Activated T-cell treated with anti-CD3 and anti-CD28 coated beads for 1 hour (primary cell): ENCODE measurements around the gene C6orf89.
A peak's percentile ranks its signal among the peaks of the same experiment; 100 is the strongest.
"Not testable (repeated sequence)": the region's sequence is repeated elsewhere in the genome, so short reads cannot be mapped to it uniquely, and the experiment has no call there.

ENCODE experiments used
- DNase-seq: peaks from one replicate; pipeline ENCODE4 v3.0.0-alpha.2; 2020; ENCODE audit warnings: low read depth

The C6orf89 gene

DNA sequence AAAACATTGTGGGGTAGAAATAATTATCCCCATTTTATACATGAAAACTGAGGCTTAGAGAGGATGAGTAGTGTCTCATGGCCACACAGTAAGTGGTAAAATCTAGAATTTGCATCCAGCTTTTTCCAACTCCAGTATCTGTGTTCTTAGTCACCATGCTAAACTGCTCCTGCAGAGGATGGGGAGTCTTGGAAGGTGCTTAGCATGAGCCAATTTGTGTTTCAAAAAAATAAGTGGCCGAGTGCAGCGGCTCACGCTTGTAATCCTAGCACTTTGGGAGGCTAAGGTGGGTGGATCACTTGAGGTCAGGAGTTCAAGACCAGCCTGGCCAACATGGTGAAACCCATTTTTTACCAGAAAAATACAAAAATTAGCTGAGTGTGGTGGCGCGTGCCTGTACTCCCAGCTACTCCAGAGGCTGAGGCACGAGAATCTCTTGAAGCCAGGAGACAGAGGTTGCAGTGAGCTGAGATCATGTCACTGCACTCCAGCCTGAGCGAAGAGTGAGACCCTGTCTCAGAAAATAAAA, 2.4 kb downstream of the C6orf89 start:
- DNase-seq, result no peak

DNA sequence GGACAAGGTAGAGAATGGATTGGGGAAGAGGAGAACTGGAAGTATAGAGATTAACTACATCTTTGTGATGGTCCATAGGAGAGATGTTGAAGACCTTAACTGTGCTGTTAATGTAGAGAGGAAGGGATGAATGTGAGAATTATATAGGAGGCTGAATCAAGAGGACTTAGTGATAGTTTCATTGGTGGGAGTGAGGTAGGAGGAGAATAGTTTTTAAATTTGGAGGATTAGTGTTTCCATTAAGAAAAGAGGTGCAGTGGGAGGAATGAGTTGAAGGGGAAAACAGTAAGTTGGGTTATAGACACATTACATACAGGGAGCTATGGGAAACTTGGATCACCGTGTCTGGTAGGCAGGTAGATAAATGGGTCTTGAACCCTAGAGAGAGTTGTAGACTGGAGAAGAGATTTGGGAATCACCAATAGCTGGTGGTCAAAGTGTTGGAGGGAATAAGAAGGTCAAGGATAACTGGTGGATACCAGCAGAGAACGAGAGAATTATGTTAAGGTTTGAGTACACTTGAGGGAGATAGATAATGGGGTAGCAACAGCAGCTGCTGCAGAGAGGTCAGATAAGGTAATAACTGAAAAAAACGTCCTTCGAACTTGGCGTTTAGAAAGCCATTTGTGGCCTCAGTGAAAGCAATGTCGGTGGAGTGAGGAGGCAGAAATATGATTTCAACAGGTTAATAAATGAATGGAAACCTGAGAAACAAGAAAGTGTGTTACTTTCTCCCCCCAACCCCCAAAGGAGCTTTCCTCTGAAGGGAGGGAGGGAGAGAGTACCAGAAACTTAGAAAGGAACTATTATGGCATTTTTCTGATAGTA, 3.1 kb downstream of the C6orf89 start:
- no peak for DNase-seq

DNA sequence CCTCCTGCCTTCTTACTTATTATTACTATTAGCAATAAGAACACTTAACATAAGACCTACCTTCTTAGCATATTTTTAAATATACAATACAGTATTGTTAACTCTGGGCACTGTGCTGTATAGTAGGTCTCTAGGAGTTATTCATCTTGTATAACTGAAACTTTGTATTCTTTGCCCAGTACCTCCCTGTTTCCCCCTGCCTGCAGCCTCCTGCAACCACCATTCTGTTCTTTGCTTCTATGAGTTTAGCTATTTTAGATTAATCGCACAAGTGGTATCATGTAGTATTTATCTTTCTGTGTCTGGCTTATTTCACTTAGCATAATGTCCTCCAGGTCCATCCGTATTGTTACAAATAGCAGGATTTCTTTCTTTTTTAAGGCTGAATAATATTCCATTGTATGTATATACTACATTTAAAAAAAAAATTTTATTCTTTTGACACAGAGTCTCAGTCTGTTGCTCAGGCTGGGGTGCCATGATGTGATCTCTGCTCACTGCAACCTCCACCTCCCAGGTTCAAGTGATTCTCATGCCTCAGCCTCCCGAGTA, 4.4 kb downstream of the C6orf89 start:
- no peak for DNase-seq

DNA sequence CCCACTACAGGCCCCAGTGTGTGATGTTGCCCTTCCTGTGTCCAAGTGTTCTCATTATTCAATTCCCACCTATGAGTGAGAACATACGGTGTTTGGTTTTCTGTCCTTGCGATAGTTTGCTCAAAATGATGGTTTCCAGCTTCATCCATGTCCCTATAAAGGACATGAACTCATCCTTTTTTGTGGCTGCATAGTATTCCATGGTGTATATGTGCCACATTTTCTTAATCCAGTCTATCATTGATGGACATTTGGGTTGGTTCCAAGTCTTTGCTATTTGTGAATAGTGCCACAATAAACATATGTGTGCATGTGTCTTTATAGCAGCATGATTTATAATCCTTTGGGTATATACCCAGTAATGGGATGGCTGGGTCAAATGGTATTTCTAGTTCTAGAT, 5.4 kb downstream of the C6orf89 start:
- DNase-seq, result not testable (repeated sequence)

DNA sequence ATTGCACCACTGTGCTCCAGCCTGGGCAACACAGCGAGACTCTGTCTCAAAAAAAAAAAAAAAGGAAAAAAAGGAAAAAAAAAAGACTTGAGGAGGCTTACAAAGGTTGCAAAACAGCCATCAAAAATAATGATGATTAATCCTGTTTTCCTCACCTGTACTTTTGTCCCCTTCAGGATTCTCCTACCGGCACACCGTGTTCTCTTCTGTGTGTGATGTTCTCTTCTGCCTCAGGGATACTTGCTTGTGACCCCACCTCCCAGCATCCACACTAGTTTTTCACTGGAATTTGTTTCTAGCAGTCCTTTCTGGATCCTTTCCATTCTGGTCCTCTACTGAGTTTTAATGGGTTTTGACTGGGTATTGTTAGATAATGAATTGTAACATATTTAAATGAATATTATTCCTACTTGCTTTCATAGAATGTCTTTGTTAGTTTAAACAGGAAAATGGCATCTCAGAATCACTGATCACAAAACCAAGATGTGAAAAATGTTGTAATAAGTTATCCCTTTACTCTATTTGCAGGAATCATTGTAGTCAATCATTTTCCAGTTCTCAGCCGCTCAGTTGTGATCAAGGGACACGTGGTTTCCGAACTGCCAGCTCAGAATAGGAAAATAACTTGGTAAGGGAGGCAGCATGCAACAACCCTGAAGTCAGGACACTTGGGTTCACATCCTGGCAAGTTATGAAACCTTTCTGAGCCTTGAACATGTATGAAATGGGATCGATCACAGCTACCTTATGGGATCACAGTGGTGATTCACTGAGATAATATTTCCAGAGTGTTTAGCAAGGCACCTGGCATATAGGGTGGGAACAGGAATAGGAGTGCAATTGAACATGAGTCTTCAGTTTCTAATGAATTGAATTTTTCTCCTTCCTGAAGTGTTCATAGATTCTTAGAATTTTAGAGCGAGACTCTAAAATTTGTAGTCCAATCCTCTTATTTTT, 8.5 kb downstream of the C6orf89 start:
- no peak for DNase-seq

DNA sequence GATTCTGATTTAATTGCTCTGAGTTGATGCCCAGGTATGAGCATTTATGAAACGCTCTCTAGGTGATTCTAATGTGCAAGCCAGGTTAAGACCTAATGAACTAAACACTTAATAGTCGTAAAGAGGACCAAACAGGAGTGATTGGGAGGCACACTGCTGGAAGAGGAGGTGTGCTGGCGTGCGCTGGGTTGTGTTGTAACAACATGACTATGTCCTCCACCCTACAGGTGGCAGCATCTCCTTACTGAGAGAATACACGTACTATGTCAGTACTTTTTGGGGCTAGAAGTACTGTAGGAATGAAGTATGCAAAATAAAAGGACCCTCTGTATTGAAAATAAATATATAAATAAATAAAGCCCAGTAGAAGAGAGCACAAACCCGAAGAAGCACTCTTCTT, 11.9 kb downstream of the C6orf89 start:
- DNase-seq, result no peak

DNA sequence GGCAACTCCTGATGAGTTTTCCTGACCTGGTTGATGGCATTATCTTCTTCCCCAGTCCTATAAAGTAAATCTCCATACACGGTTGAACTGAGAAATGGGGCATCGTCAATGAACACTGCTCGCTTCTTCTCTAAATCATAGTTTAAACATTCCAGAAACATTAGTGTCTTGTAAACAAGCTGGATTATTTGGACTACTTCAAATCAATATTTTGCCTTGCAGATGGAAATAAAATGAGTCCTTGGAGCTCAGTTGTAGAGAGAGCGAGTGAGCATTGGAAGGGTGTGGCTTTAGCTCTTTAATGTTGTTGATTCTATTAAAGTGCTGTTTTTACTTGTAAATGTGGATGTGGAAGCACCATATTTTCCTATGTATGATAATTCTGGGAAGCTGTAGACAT, 18.4 kb downstream of the C6orf89 start:
- no peak for DNase-seq

DNA sequence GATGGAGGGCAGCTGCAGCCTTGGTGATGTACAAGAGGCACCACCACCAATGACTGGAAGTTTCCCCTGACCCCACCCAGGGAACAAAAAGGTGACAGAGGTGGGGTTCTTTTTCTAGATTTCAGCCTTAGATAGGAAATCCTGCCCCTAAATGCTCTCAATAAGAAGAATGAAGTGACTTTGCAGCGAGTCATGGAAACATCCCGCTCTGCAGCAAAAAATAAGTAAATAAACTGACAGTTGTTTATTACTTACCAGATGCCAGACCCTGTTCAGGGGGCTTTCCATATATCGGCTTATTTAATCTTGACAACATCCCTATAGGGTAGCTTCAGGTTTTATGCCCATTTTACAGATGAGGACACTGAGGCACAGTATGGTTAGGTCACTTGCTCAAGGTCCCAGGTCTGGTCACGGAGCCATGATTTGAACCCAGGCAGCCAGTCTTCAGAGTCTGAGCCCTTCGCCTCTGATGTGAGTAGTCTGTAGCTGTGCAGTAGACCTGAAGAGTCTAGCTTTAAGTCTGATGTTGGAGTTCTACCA, 19.2 kb downstream of the C6orf89 start:
- DNase-seq, result no peak

DNA sequence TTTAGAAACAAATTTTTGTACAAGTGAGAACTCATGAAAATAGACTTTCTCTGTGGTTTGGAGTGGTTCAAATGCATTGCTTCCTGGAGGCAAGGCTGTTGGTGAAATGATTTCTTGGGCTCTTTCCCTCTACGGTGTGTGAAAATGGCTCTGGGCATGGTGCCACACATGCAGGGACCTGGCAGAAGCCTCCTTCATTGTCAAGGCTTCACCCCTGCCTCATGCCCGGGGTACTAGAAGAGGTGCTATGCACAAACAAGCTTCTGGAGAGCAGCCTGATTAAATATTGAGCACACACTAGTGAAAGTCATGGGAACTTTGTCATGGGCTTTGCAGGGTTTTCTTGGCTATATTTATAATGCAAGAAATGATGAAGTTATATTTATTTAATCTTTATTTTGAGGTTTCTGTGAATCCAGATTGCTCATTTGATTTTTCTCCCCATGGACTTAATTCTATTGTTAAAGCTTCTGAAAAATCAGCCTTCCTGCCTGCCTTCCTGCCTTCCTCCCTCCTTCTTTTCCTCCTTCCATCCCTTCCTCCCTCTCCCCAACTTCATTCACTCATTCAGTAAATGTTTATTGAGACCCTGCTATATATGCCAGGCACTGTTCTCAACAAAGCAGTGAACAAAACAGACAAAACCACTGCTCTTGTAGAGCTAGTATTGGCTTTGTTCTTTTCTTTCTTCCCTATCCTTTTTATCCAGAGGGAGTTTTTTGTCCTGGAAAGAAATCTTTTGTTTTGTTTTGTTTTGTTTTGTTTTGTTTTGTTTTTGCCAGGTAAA, 21.0 kb downstream of the C6orf89 start:
- DNase-seq, result no peak

DNA sequence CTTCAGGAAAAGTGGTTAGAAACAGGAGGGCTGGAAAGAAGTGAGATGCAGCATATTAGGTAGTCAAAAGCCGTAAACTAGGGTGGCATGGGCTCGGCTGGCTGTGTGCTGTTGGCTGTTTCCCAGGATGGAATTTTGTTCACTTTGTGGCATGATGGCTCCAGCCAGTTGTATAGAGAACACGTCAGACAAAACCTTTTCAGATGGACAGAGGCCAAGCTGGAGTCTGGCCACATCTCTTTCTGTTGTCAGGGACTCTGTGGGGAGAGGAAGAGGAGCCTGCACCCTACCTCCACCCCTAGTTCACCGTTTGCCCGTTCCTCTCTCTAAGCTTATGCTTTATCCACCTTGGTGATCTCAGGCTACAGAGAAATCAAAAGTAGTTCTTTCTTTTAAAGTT, 22.0 kb downstream of the C6orf89 start:
- no peak for DNase-seq

DNA sequence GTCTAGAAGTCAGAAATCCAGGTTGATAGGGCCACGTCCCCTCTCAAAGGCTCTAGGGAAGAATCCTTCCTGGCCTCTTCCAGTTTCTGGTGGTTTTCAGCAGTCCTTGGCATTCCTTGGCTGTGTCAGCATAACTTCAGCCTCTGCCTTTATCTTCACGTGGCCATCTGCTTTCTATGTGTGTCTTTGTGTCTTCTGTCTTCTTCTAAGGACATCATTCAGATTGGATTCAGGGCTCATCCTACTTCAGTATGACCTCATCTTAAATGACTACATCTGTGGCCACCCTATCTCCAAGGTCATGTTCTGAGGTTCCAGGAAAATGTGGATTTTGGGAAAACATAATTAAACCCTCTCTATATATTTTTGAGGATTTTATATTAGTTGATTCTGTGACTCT, 23.0 kb downstream of the C6orf89 start:
- DNase-seq, result no peak

DNA sequence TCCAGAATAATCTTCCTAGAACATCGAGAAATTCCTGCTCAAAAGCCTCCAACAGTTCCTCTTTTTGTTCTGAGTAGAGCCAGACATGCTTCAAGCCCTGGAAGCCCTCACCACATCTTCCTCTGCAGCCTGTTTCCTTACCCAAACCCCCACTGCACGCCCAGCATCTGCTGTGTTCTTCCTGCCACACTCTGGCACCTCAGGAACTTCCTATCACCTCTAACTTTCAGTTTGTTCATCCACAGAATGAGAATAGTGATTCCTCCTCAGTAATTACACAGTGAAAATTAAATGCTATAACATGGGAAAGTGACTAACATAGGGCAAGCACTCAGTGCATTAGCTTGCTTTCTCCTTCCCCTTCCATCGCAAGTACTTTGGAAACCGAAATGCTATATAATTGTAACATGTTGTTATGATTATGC, 26.3 kb downstream of the C6orf89 start:
- DNase-seq, result no peak

DNA sequence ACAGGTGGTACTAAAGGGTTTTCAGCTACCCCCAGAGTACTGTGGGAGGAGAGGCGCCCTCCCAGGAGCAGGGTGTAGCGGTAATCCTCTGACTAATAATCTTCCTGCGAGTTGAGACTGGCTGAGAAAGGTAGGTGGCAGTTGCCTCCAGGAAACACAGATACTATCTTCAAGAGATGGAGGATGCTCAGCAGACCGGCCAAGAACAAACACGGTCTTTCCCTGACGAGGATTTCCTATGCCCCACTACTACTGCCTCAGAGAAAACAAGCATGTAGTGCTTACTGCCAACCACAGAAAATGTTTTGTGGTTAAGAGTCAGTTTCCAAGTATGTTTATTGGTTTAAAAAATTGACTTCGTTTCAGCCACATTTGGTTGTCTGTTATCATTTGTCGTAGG, 26.8 kb downstream of the C6orf89 start:
- peak; percentile 26 for DNase-seq

DNA sequence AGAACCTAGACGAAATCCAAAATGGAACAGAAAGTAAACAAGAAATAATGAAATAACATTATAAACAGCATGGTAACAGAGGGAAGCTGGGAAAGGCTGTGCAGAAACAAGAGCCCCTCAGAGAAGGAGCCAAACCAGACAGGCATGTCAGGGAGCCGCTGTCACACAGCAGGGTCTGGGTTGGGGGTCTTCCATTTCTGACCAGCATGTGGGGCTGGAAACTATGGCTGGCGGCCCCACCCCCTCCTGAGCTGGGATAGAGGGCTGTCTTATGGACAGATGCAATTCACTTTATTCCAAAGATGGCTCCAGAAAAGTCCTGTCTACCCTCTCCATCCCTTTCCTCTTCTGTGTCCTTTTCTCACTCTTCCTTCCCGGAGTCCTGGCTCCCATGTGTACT, 27.3 kb downstream of the C6orf89 start:
- no peak for DNase-seq

DNA sequence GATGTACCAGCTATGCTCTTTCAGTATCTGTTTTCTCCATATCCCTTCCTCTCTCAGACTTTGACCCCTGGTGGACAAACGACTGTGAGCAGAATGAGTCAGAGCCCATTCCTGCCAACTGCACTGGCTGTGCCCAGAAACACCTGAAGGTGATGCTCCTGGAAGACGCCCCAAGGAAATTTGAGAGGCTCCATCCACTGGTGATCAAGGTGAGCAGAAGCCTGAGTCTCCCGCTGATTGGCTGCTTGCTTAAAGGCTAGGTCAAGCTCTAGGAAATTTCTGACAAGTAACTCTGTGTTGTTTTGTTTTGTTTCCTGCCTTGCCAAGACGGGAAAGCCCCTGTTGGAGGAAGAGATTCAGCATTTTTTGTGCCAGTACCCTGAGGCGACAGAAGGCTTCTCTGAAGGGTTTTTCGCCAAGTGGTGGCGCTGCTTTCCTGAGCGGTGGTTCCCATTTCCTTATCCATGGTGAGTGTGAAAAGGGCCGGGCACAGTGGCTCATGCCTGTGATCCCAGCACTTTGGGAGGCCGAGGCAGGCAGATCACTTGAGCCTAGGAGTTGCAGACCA, 28.6 kb downstream of the C6orf89 start:
- no peak for DNase-seq

DNA sequence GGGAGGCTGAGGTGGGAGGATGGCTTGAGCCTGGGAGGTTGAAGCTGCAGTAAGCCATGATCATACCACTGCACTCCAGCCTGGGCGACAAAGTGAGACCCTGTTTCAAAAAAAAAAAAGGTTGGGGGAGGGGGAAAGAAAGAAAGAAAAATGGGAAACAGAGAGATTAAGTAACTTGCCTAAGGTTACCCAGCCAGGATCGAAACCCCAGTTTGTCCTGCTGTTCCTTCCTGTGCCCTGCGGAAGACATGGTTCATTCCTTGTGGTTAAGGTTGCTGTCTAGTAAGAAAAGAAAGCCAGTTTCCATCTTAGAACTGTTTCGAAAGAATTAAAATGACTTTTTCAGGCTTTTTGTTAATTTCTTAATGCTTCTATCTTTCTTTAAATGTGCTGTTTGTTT, 29.8 kb downstream of the C6orf89 start:
- DNase-seq, result no peak

DNA sequence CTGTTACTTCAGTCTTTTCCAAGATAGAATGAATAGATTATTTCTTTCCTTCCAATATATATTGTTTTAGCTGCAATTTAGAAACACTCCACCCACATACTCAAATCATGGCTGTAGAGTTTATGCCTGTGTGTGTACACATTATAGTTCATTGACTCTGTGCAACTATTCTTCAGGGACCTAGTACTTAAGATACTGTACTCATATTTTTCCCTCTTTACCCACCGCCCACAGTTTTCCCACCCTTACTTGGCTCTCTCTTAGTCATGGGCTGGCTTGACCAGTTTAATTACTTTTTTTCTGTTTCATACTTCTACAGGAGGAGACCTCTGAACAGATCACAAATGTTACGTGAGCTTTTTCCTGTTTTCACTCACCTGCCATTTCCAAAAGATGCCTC, 30.4 kb downstream of the C6orf89 start:
- DNase-seq, result no peak

DNA sequence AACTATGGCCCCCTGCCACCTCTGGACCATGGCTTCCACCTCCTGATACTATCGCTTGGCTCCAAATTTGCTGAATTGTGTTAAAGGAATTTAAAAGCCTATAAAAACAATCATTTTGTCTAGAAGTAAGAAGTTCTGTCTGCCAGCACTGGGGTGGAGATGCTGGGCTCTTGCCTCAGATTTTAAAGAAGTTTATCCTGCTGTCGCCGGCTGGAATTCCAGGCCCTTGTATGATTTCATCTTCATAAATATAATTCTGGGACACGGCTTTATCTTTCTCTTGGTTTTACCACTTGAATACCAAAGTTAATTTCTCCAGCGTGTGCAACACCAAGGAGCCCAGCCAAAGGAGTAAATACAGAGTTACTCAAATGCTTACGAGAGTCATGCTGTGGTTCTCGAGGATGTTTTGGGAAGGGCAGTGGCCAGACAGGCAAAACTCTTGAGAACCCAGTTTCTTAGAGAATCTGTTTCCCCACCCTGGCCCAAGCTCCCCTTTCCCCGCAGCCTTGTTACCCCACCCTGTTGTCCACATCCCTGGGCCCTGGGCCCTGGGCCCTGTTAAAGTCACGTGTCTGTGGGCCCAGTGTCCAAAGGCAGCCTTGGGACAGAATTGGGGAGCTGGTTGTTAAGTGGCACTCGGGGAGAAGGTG, 31.9 kb downstream of the C6orf89 start:
- no peak for DNase-seq

DNA sequence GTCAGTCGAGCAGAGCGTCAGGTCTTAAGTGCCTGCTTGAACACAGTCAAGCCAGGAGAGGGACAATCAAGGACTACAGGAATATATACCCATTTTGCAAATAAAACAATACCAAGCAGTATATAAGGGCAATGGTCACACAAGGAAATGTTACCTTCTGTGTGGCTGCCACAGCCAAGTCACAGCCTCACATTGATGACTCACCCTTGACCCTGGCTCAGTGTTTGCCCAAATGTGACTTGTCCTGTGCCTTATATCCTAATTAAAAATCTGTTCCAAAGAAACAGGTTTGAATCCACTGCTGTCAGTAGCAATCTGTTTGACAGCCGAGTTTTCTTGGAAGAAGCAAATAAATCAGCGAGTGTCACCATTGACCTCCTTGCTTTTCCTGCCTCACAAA, 34.3 kb downstream of the C6orf89 start:
- no peak for DNase-seq

DNA sequence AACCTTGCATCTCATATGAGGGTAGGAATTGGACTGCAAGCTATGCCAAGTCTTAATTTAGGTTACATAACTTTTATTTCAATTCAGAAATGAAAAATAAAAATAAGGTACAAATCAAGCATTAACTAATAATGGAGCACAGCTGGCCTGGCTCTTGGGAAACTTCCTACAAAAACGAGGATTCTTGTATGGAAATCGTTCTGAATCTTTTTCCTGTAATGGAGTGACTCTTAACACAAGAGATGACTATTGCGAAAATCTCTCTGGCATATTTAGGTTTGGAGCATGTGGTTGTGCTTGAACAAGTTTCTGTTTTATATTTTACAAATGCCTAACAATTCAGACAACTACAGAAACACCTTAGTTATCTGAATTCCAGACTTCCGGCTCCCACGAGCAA, 34.8 kb downstream of the C6orf89 start:
- DNase-seq, result no peak

DNA sequence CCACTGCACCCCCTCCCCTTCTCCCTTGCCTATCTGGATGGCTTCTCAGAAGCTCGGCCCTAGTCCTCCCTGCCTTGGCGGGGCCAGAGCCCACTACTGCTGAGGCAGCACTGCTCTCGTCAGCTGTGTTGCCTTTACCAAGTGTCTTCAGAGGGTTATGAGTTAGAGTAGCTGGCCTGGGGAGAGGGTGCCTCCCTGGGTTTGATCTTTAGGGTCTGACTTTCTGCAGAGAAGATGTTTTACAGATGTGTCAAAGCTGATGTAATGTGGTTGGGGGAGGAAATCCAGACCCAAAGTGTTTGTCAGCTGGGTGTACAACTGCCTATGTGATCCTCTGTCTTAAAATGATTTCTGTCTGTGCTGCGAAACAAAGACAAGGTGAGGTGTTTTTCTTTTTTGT, 38.4 kb downstream of the C6orf89 start:
- DNase-seq, result no peak
